Keratinocyte (primary cell): Measurements from ENCODE around the gene NKX2-2.

Experiments
- EZH2 ChIP-seq: IDR thresholded peaks from one replicate; pipeline ENCODE4 v1.6.1; 2012; ENCODE audit warnings: inconsistent platforms, mild to moderate bottlenecking, low read length, moderate library complexity
- TF ChIP-seq, protein P1 (sequence below), 3 experiments: IDR thresholded peaks in 1 of 3; conservative IDR thresholded peaks in 1 of 3; optimal IDR thresholded peaks in 1 of 3; 2 replicates in 2 of 3; 3 replicates in 1 of 3; pipeline versions ENCODE3 to v1.5.1; 2011; ENCODE audit warnings: low read length in 3 of 3, mild to moderate bottlenecking in 3 of 3, moderate library complexity in 2 of 3, control low read depth in 1 of 3, inconsistent platforms in 1 of 3; ENCODE audit not compliant: insufficient read depth in 2 of 3; ENCODE audit errors: extremely low read depth in 1 of 3

DNA sequence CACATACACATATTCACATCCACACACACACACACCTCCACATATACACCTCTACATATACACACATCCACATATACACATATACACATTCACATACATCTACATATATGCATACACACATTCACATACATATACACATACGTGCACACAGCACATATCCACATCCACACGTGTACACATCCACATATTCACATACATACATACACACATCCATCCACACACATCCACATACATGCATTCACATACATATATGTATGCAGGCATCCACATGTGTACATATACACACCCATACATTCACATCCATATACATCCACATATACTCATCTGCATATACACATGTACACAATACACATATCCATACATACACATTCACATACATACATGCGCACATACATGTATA lies 25.6 kb upstream of the NKX2-2 start:
- TF ChIP-seq, protein P1, sequence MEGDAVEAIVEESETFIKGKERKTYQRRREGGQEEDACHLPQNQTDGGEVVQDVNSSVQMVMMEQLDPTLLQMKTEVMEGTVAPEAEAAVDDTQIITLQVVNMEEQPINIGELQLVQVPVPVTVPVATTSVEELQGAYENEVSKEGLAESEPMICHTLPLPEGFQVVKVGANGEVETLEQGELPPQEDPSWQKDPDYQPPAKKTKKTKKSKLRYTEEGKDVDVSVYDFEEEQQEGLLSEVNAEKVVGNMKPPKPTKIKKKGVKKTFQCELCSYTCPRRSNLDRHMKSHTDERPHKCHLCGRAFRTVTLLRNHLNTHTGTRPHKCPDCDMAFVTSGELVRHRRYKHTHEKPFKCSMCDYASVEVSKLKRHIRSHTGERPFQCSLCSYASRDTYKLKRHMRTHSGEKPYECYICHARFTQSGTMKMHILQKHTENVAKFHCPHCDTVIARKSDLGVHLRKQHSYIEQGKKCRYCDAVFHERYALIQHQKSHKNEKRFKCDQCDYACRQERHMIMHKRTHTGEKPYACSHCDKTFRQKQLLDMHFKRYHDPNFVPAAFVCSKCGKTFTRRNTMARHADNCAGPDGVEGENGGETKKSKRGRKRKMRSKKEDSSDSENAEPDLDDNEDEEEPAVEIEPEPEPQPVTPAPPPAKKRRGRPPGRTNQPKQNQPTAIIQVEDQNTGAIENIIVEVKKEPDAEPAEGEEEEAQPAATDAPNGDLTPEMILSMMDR (optimal IDR thresholded peaks at IDR 0.05 in 1 of 3, IDR thresholded peaks at IDR 0.05 in 1 of 3, conservative IDR thresholded peaks at IDR 0.05 in 1 of 3; ENCODE audit: extremely low read depth in 1 of 3, insufficient read depth in 2 of 3, low read length in 3 of 3) = no peak
- TF ChIP-seq EZH2 = no peak
